OCI-LY7 (cell line): ENCODE results near the gene OR51B4. TPM values are rescaled to one million over a fixed set of nuclear protein-coding genes. Genes with fewer than 3 reads are reported as not detected.

Source experiments
- BruUV-seq: library from RNA; stranded (reverse); fragments of 400-500 nt; replicated peaks from 2 replicates; lab custom pipeline; 2021; lab: Mats Ljungman, UMichigan
- CTCF ChIA-PET: fragments of 300-600 bp; sonication (Branson Sonifier 250); formaldehyde crosslinking; loops from one replicate; lab custom pipeline; 2022; ENCODE audit warnings: antibody characterized with exemption; ENCODE audit not compliant: unreplicated experiment; lab: Charles Lee
- POLR2A ChIA-PET: fragments of 300-600 bp; sonication (Branson Sonifier 250); formaldehyde crosslinking; loops from one replicate; lab custom pipeline; 2022; ENCODE audit warnings: antibody characterized with exemption; lab: Charles Lee
- DNase-seq: peaks from one replicate; pipeline ENCODE4 v3.0.0-alpha.2; 2015; ENCODE audit warnings: low spot score
- H2AFZ ChIP-seq: fragments of 200-600 bp; sonication (generic), shearing (Covaris generic); 2 replicates; pipeline ENCODE4 v1.6.1; 2014; ENCODE audit warnings: mild to moderate bottlenecking, antibody characterized with exemption, low read length, moderate library complexity
- H3K27ac ChIP-seq: fragments of 200-600 bp; sonication (generic); 2 replicates; pipeline ENCODE4 v1.5.1; 2014; ENCODE audit warnings: mixed run types, low read depth, mild to moderate bottlenecking, moderate library complexity, low read length, inconsistent platforms; ENCODE audit not compliant: poor library complexity, severe bottlenecking
- H3K36me3 ChIP-seq: fragments of 200-600 bp; sonication (generic); 2 replicates; pipeline ENCODE4 v1.6.1; 2014; ENCODE audit warnings: mild to moderate bottlenecking, antibody characterized with exemption, low read length, moderate library complexity, mixed read lengths; ENCODE audit not compliant: insufficient read depth
- H3K4me1 ChIP-seq: fragments of 200-600 bp; sonication (generic); 2 replicates; pipeline ENCODE4 v1.5.1; 2014; ENCODE audit warnings: mild to moderate bottlenecking, low read length; ENCODE audit not compliant: insufficient read depth, poor library complexity, severe bottlenecking
- H3K4me2 ChIP-seq: fragments of 200-600 bp; sonication (generic); 2 replicates; pipeline ENCODE4 v1.6.1; 2014; ENCODE audit warnings: mild to moderate bottlenecking, low read length
- H3K4me3 ChIP-seq: fragments of 200-600 bp; sonication (generic); 2 replicates; pipeline ENCODE4 v1.5.1; 2014; ENCODE audit warnings: mild to moderate bottlenecking, low read depth, low read length; ENCODE audit not compliant: poor library complexity, severe bottlenecking
- H3K79me2 ChIP-seq: fragments of 200-600 bp; sonication (generic); 2 replicates; pipeline ENCODE4 v1.6.1; 2016; ENCODE audit warnings: low read depth, mild to moderate bottlenecking, low read length, moderate library complexity, mixed read lengths; ENCODE audit not compliant: insufficient read depth
- H3K9me2 ChIP-seq: fragments of 200-600 bp; sonication (generic); 2 replicates; pipeline ENCODE4 v1.6.1; 2016; ENCODE audit warnings: mild to moderate bottlenecking, low read length, mixed read lengths; ENCODE audit not compliant: insufficient read depth
- H3K9me3 ChIP-seq: fragments of 200-600 bp; sonication (generic); 2 replicates; pipeline ENCODE4 v1.6.1; 2014; ENCODE audit warnings: mild to moderate bottlenecking, mixed run types, low read length, mixed read lengths
- H4K20me1 ChIP-seq: fragments of 200-600 bp; sonication (generic); 2 replicates; pipeline ENCODE4 v1.6.1; 2014; ENCODE audit warnings: mild to moderate bottlenecking, antibody characterized with exemption, low read length, moderate library complexity, mixed read lengths; ENCODE audit not compliant: insufficient read depth
- EZH2phosphoT487 ChIP-seq: fragments of 200-600 bp; sonication (generic); IDR thresholded peaks from 2 replicates; pipeline ENCODE4 v1.6.1; 2018; ENCODE audit warnings: low read depth, borderline replicate concordance, mild to moderate bottlenecking, mixed run types, antibody characterized with exemption, low read length, moderate library complexity, mixed read lengths
- intact Hi-C: fragments of 100-400 bp; cut with micrococcal nuclease; formaldehyde crosslinking; loops from one replicate; pipeline ENCODE4 v1.10.0; 2022; ENCODE audit not compliant: unreplicated experiment
- total RNA-seq, 2 experiments: library from RNA; depleted of rRNA in 1 of 2; stranded (reverse); fragments of >200 nt in 1 of 2; shearing (Covaris generic) in 1 of 2; gene quantifications; 2 replicates each; pipeline ENCODE4 v1.2.3, GENCODE V29; 2014 to 2022
- TF ChIP-seq, protein P1 (sequence below): fragments of 200-600 bp; sonication (generic); conservative IDR thresholded peaks from 2 replicates; pipeline ENCODE4 v1.5.1; 2014; ENCODE audit warnings: mild to moderate bottlenecking, antibody characterized with exemption, low read length, moderate library complexity, mixed read lengths

The OR51B4 gene
- total RNA-seq, 2 experiments from 2014 or later, result not detected

DNA sequence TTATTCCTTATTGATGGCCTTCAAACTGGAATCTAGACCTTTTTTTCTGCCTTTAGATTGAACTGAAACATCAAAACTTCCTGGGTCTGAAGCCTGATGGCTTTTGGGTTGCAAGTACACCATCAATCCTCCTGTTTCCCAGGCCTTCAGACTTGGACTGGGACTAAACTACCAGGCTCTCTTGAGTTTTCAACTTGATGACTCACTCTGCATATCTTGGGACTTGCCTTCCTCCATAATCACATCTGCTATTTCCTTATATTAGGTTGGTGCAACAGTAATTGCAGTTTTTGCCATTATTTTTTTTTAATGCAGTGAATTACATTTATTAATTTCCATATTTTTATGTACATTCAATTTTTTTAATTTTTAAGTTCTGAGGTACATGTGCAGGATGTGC lies 34.6 kb upstream of the OR51B4 start:
- Histone ChIP-seq H3K9me3 (no peaks in the 10 kb centered on the region), H3K4me2 (no peak overlapping the region), H3K4me1 (no peaks in the 10 kb centered on the region), H3K79me2 (no peaks in the 10 kb centered on the region), H3K27ac (no peak overlapping the region), H3K9me2 (no peaks in the 10 kb centered on the region), H2AFZ (no peak overlapping the region), H4K20me1 (no peaks in the 10 kb centered on the region), H3K4me3 (no peak overlapping the region), H3K36me3 (no peaks in the 10 kb centered on the region)
- intact Hi-C loops, result no loop called here
- CTCF ChIA-PET, result no interaction called here
- POLR2A ChIA-PET, result no interaction called here
- no TSS peak for BruUV-seq
- DNase-seq, result no peak
- TF ChIP-seq, protein P1, sequence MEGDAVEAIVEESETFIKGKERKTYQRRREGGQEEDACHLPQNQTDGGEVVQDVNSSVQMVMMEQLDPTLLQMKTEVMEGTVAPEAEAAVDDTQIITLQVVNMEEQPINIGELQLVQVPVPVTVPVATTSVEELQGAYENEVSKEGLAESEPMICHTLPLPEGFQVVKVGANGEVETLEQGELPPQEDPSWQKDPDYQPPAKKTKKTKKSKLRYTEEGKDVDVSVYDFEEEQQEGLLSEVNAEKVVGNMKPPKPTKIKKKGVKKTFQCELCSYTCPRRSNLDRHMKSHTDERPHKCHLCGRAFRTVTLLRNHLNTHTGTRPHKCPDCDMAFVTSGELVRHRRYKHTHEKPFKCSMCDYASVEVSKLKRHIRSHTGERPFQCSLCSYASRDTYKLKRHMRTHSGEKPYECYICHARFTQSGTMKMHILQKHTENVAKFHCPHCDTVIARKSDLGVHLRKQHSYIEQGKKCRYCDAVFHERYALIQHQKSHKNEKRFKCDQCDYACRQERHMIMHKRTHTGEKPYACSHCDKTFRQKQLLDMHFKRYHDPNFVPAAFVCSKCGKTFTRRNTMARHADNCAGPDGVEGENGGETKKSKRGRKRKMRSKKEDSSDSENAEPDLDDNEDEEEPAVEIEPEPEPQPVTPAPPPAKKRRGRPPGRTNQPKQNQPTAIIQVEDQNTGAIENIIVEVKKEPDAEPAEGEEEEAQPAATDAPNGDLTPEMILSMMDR, result no peak
- TF ChIP-seq EZH2phosphoT487, result no peak

DNA sequence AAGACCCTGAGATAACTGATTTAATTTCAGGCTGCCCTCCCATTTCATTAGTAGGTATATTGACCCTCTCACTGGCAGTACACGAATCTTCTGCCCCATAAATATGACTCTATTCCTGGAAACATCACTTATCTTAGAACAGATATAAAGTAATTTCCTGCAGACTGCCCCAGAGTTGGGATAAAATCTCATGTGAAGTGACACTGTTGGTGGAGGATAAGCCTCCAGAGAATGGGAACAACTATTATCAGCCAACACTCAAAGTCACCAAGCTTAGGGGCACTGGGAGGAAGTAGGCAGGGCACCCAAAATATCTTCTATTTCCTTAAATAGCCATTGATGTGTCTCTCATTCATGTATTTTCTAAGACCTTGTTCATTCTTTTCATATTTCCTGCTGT lies 33.4 kb upstream of the OR51B4 start:
- no peak for DNase-seq
- Histone ChIP-seq H3K4me1 (no peaks in the 10 kb centered on the region), H3K79me2 (no peaks in the 10 kb centered on the region), H2AFZ (no peak overlapping the region), H3K4me3 (no peak overlapping the region), H3K27ac (no peak overlapping the region), H3K36me3 (no peaks in the 10 kb centered on the region), H4K20me1 (no peaks in the 10 kb centered on the region), H3K4me2 (no peak overlapping the region), H3K9me3 (no peaks in the 10 kb centered on the region), H3K9me2 (no peaks in the 10 kb centered on the region)
- ChIA-PET CTCF (no interaction called here), POLR2A (interaction anchor here (0.6 kb wide), 1 partner anchor 412 kb away, joined by 4 read pairs; no protein-coding TSS in a partner anchor)
- intact Hi-C loops, result no loop called here
- no peak for TF ChIP-seq EZH2phosphoT487
- BruUV-seq, result no TSS peak

DNA sequence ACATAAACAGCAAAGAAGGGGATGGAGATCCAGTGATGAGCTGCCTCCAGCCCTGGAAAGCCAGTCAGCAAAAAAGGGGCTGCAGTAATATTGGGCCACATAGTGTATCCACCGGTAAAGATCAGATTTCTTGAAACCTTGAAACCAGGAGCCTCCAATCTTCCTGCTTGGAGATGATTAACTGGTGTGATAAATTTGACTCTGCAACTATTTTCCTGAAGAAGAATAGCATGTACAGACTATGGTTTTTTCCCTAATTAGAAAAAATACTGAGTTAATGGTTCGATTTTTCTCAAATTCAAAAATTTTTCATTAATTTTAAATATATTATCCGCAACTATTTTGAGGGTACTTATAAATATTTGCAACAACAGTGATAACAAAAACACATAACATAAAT lies 22.5 kb upstream of the OR51B4 start, which contains the start of gene OR51B2:
TSS of gene OR51B2 (minus strand) at position 101 of the 400 bp plus-strand sequence. CDS start at position 101, 0 bp downstream.
- no TSS peak for BruUV-seq
- ChIA-PET CTCF (no interaction called here), POLR2A (no interaction called here)
- Histone ChIP-seq H2AFZ (no peak within 1 kb of the TSS), H3K9me2 (no peaks in the 10 kb centered on the region), H4K20me1 (no peaks in the 10 kb centered on the region), H3K36me3 (no peaks in the 10 kb centered on the region), H3K4me3 (no peak within 1 kb of the TSS), H3K4me2 (no peak within 1 kb of the TSS), H3K9me3 (no peaks in the 10 kb centered on the region), H3K79me2 (no peaks in the 10 kb centered on the region), H3K27ac (no peak within 1 kb of the TSS), H3K4me1 (no peaks in the 10 kb centered on the region)
- intact Hi-C loops, result no loop called here
- no peak for TF ChIP-seq EZH2phosphoT487
- TF ChIP-seq, protein P1, result no peak
- no peak for DNase-seq
